HT-29 (cell line): Measurements from ENCODE around the gene POLR2M. TPM values are rescaled to one million over a fixed set of nuclear protein-coding genes. Genes with fewer than 3 reads are reported as not detected.

Experiments used
- DNase-seq: peaks from one replicate; pipeline ENCODE4 v3.0.0-alpha.2; 2015; ENCODE audit warnings: low spot score
- total RNA-seq: library from RNA; depleted of rRNA; stranded (reverse); fragments of >200 nt; shearing (Covaris generic); gene quantifications from 2 replicates; pipeline ENCODE4 v1.2.3, GENCODE V29; 2014; rRNA removed

Gene POLR2M
- total RNA-seq, 1 experiment from 2014 or later = 556 TPM

GRCh38 chr15:57738734-57739237 lies 32.3 kb downstream of the POLR2M start:
- DNase-seq = no peak

GRCh38 chr15:57740048-57740447 lies 33.5 kb downstream of the POLR2M start:
- DNase-seq = no peak

GRCh38 chr15:57741089-57741488 lies 34.6 kb downstream of the POLR2M start:
- DNase-seq = no peak

GRCh38 chr15:57743424-57743823 lies 36.9 kb downstream of the POLR2M start:
- peak; percentile 41 for DNase-seq

- no peak for DNase-seq
Measured at GRCh38 chr15:57746786-57747185, 40.3 kb downstream of the POLR2M start.

GRCh38 chr15:57747206-57747896 lies 40.8 kb downstream of the POLR2M start:
- DNase-seq = no peak

GRCh38 chr15:57751177-57751800 lies 44.8 kb downstream of the POLR2M start:
- peak; percentile 53 for DNase-seq

GRCh38 chr15:57752436-57752835 lies 45.9 kb downstream of the POLR2M start:
- no peak for DNase-seq

- DNase-seq = no peak
Measured at GRCh38 chr15:57752840-57753239, 46.3 kb downstream of the POLR2M start.

GRCh38 chr15:57756466-57756865 lies 50.0 kb downstream of the POLR2M start:
- DNase-seq = no peak

GRCh38 chr15:57758560-57758959 lies 52.0 kb downstream of the POLR2M start:
- DNase-seq = no peak

- no peak for DNase-seq
Measured at GRCh38 chr15:57761562-57761961, 55.0 kb downstream of the POLR2M start.

- DNase-seq = peak; percentile 30
Measured at GRCh38 chr15:57762302-57762701, 55.8 kb downstream of the POLR2M start.

GRCh38 chr15:57763176-57763964 lies 56.9 kb downstream of the POLR2M start:
- DNase-seq = no peak

Other genes starting within 250 kb of the POLR2M start
- gene MYZAP, start 114.8 kb upstream of the POLR2M start, total RNA-seq = 6.5 and 7.7 TPM in 2 replicates